Astrocyte (in vitro differentiated cells and primary cell): ENCODE results near the gene CASKIN2.

ENCODE experiments used
- EZH2 ChIP-seq: IDR thresholded peaks from 2 replicates; pipeline ENCODE4 v1.6.1; 2012; ENCODE audit warnings: mild to moderate bottlenecking, low read length, inconsistent platforms; ENCODE audit not compliant: insufficient read depth
- TF ChIP-seq, protein P1 (sequence below): IDR thresholded peaks from 2 replicates; pipeline ENCODE4 v1.5.1; 2011; ENCODE audit warnings: low read depth, mild to moderate bottlenecking, inconsistent platforms, low read length, moderate library complexity; ENCODE audit not compliant: insufficient read depth

DNA sequence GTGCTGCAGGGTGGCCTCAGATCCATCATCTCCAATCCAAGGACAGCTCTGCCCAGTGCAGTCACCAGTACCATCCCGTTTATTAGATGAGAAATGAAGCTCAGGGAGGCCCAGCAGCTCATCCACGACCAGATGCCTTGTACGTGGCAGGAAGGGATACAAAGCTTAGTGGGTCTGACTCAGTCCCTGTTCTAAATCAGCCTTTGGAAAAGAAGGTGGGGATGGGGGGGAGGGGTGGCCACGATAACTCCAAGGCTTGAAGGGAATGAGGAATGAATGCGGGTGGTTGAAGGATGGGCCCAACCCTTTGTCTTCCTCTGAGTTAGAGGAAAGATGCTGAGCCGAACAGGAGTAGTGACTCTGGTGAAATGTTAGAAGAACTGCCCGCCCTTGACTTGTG lies 35.9 kb upstream of the CASKIN2 start:
- TF ChIP-seq, protein P1, sequence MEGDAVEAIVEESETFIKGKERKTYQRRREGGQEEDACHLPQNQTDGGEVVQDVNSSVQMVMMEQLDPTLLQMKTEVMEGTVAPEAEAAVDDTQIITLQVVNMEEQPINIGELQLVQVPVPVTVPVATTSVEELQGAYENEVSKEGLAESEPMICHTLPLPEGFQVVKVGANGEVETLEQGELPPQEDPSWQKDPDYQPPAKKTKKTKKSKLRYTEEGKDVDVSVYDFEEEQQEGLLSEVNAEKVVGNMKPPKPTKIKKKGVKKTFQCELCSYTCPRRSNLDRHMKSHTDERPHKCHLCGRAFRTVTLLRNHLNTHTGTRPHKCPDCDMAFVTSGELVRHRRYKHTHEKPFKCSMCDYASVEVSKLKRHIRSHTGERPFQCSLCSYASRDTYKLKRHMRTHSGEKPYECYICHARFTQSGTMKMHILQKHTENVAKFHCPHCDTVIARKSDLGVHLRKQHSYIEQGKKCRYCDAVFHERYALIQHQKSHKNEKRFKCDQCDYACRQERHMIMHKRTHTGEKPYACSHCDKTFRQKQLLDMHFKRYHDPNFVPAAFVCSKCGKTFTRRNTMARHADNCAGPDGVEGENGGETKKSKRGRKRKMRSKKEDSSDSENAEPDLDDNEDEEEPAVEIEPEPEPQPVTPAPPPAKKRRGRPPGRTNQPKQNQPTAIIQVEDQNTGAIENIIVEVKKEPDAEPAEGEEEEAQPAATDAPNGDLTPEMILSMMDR: no peak
- TF ChIP-seq EZH2: no peak
